H9 (cell line): ENCODE data around the gene PDF. TPM values are rescaled to one million over a fixed set of nuclear protein-coding genes. Genes with fewer than 3 reads are reported as not detected.

Source experiments
- DNase-seq: peaks from one replicate; pipeline ENCODE4 v3.0.0-alpha.2; 2017
- H2AFZ ChIP-seq: one replicate; pipeline ENCODE4 v1.6.1; 2013; ENCODE audit warnings: mild to moderate bottlenecking, low read length, control low read depth, moderate library complexity
- H2AK5ac ChIP-seq: 2 replicates; pipeline ENCODE4 v1.6.1; 2013; ENCODE audit warnings: low read length, control low read depth, mixed read lengths; ENCODE audit not compliant: insufficient read length
- H2BK120ac ChIP-seq: one replicate; pipeline ENCODE4 v1.6.1; 2013; ENCODE audit warnings: low read depth, mild to moderate bottlenecking, low read length, control low read depth, inconsistent platforms; ENCODE audit not compliant: poor library complexity, severe bottlenecking
- H2BK12ac ChIP-seq: 2 replicates; pipeline ENCODE4 v1.6.1; 2013; ENCODE audit warnings: low read length, control low read depth, mixed read lengths, low read depth; ENCODE audit not compliant: insufficient read length
- H2BK15ac ChIP-seq: 2 replicates; pipeline ENCODE4 v1.6.1; 2013; ENCODE audit warnings: low read depth, low read length, control low read depth
- H2BK20ac ChIP-seq: one replicate; pipeline ENCODE4 v1.6.1; 2013; ENCODE audit warnings: low read depth, mild to moderate bottlenecking, low read length, control low read depth, inconsistent platforms; ENCODE audit not compliant: poor library complexity, severe bottlenecking
- H2BK5ac ChIP-seq: 2 replicates; pipeline ENCODE4 v1.6.1; 2013; ENCODE audit warnings: low read length, control low read depth, mixed read lengths; ENCODE audit not compliant: insufficient read length
- H3K14ac ChIP-seq: 2 replicates; pipeline ENCODE4 v1.6.1; 2013; ENCODE audit warnings: low read length, control low read depth; ENCODE audit not compliant: insufficient read depth
- H3K18ac ChIP-seq: 2 replicates; pipeline ENCODE4 v1.6.1; 2013; ENCODE audit warnings: low read depth, mild to moderate bottlenecking, mixed read lengths, low read length, control low read depth; ENCODE audit not compliant: insufficient read length
- H3K23ac ChIP-seq: 2 replicates; pipeline ENCODE4 v1.6.1; 2013; ENCODE audit warnings: low read length, control low read depth, mixed read lengths, low read depth; ENCODE audit not compliant: insufficient read length
- H3K23me2 ChIP-seq: 2 replicates; pipeline ENCODE4 v1.6.1; 2013; ENCODE audit warnings: low read depth, mild to moderate bottlenecking, mixed read lengths, low read length, control low read depth; ENCODE audit not compliant: insufficient read length, poor library complexity, severe bottlenecking
- H3K27ac ChIP-seq: 2 replicates; pipeline ENCODE4 v1.5.1; 2013; ENCODE audit warnings: low read length, control low read depth, mixed read lengths, low read depth; ENCODE audit not compliant: insufficient read length
- H3K27me3 ChIP-seq: 2 replicates; pipeline ENCODE4 v1.6.1; 2013; ENCODE audit warnings: low read length, control low read depth, inconsistent platforms; ENCODE audit not compliant: insufficient read depth
- H3K4ac ChIP-seq: 2 replicates; pipeline ENCODE4 v1.6.1; 2013; ENCODE audit warnings: low read depth, mild to moderate bottlenecking, control low read depth, inconsistent platforms, low read length, moderate library complexity
- H3K4me1 ChIP-seq: 2 replicates; pipeline ENCODE4 v1.6.1; 2013; ENCODE audit warnings: low read length, control low read depth, inconsistent platforms; ENCODE audit not compliant: insufficient read depth
- H3K4me2 ChIP-seq: 2 replicates; pipeline ENCODE4 v1.6.1; 2013; ENCODE audit warnings: low read length, control low read depth, mixed read lengths; ENCODE audit not compliant: insufficient read length, insufficient read depth
- H3K56ac ChIP-seq: 2 replicates; pipeline ENCODE4 v1.6.1; 2013; ENCODE audit warnings: low read depth, mild to moderate bottlenecking, mixed read lengths, low read length, control low read depth; ENCODE audit not compliant: insufficient read length
- H3K79me1 ChIP-seq: 2 replicates; pipeline ENCODE4 v1.6.1; 2013; ENCODE audit warnings: low read depth, mild to moderate bottlenecking, moderate library complexity, low read length, control low read depth, inconsistent platforms; ENCODE audit not compliant: insufficient read depth, poor library complexity, severe bottlenecking
- H3K79me2 ChIP-seq: 2 replicates; pipeline ENCODE4 v1.6.1; 2013; ENCODE audit warnings: low read length, control low read depth, inconsistent platforms; ENCODE audit not compliant: insufficient read depth
- H3K9ac ChIP-seq: 2 replicates; pipeline ENCODE4 v1.6.1; 2013; ENCODE audit warnings: low read length, control low read depth, mixed read lengths; ENCODE audit not compliant: insufficient read length; ENCODE audit errors: extremely low read depth
- H3K9me3 ChIP-seq: one replicate; pipeline ENCODE4 v1.6.1; 2013; ENCODE audit warnings: low read depth, low read length, inconsistent platforms; ENCODE audit not compliant: control insufficient read depth
- H3T11ph ChIP-seq: one replicate; pipeline ENCODE4 v1.6.1; 2013; ENCODE audit warnings: mild to moderate bottlenecking, low read length, control low read depth, inconsistent platforms
- H4K20me1 ChIP-seq: one replicate; pipeline ENCODE4 v1.6.1; 2013; ENCODE audit not compliant: control insufficient read depth, insufficient read length, insufficient read depth
- H4K5ac ChIP-seq: 2 replicates; pipeline ENCODE4 v1.6.1; 2013; ENCODE audit warnings: low read depth, mild to moderate bottlenecking, mixed read lengths, low read length, control low read depth; ENCODE audit not compliant: insufficient read length
- H4K8ac ChIP-seq: replicated peaks from 2 replicates; pipeline ENCODE4 v1.6.1; 2013; ENCODE audit warnings: low read length, control low read depth, mixed read lengths, low read depth; ENCODE audit not compliant: insufficient read length
- H4K91ac ChIP-seq: 2 replicates; pipeline ENCODE4 v1.6.1; 2013; ENCODE audit warnings: low read depth, mild to moderate bottlenecking, moderate library complexity, mixed read lengths, low read length, control low read depth; ENCODE audit not compliant: insufficient read length
- H3K27ac Mint-ChIP-seq, 3 experiments: 2 replicates in 2 of 3; 3 replicates in 1 of 3; pipeline ENCODE4 v1.8.0; 2020 to 2021; ENCODE audit warnings: mixed read lengths in 3 of 3, mild to moderate bottlenecking in 1 of 3, moderate library complexity in 1 of 3
- H3K27me3 Mint-ChIP-seq: 2 replicates; pipeline ENCODE4 v1.8.0; 2021; ENCODE audit warnings: low read depth, mild to moderate bottlenecking, moderate library complexity, mixed read lengths
- H3K36me3 Mint-ChIP-seq, 3 experiments: 2 replicates in 2 of 3; 3 replicates in 1 of 3; pipeline ENCODE4 v1.8.0; 2020 to 2021; ENCODE audit warnings: low read depth in 3 of 3, mixed read lengths in 3 of 3; ENCODE audit not compliant: insufficient read depth in 1 of 3
- H3K4me1 Mint-ChIP-seq, 2 experiments: 2 replicates each; pipeline ENCODE4 v1.8.0; 2020; ENCODE audit warnings: mixed read lengths in 2 of 2
- H3K4me3 Mint-ChIP-seq, 2 experiments: 2 replicates in 1 of 2; 3 replicates in 1 of 2; pipeline ENCODE4 v1.8.0; 2020 to 2021; ENCODE audit warnings: mild to moderate bottlenecking in 2 of 2, mixed read lengths in 2 of 2, moderate library complexity in 1 of 2
- H3K9me3 Mint-ChIP-seq, 2 experiments: 2 replicates in 1 of 2; 3 replicates in 1 of 2; pipeline ENCODE4 v1.8.0; 2020; ENCODE audit warnings: mild to moderate bottlenecking in 2 of 2, mixed read lengths in 2 of 2, moderate library complexity in 1 of 2
- CTCF ChIP-seq: fragments of 200-600 bp; sonication (generic); conservative IDR thresholded peaks from 3 replicates; pipeline ENCODE4 v1.8.0; 2021; ENCODE audit warnings: antibody characterized with exemption, mild to moderate bottlenecking
- WGBS: extraction: QIAGEN DNeasy Blood & Tissue Kit; methylation state at CpG from one replicate; pipeline ENCODE4 v1.1.7; 2013; ENCODE audit warnings: missing lambda C conversion rate, low lambda C conversion rate, mixed read lengths; ENCODE audit not compliant: insufficient read length; ENCODE audit errors: extremely low coverage; 5-methylcytosine and 5-hydroxymethylcytosine counted together
- long read RNA-seq: library from polyadenylated mRNA; unstranded; transcript quantifications from one replicate; pipeline ENCODE4 v2.0.0, GENCODE V29; 2020
- total RNA-seq: library from RNA; stranded (reverse); gene quantifications from 2 replicates; pipeline ENCODE4 v1.2.1, GENCODE V29; 2021

The PDF gene, protein sequence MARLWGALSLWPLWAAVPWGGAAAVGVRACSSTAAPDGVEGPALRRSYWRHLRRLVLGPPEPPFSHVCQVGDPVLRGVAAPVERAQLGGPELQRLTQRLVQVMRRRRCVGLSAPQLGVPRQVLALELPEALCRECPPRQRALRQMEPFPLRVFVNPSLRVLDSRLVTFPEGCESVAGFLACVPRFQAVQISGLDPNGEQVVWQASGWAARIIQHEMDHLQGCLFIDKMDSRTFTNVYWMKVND
- 36.3 and 36.4 TPM in 2 replicates for total RNA-seq
- long read RNA-seq, transcript PDF-201 (2 exons, 1,158 nt) = major isoform, 8 of 8 reads
- long read RNA-seq, partial matches to known transcripts = 0 of 8 reads
- long read RNA-seq, other reads (novel, unspliced or antisense) = 0 of 8 reads

- peaks cover 5% of the 10 kb centered on the region for H3K79me1 ChIP-seq
- peaks cover 2% of the 10 kb centered on the region for H4K20me1 ChIP-seq
- no peaks in the 10 kb centered on the region for H3K9me3 ChIP-seq
- no CpG with 5 or more reads among the region's 93 CpGs for WGBS
- H4K8ac ChIP-seq = no peak within 1 kb of the TSS
- peak within 1 kb of the TSS; percentile 39 for H2BK120ac ChIP-seq
- H4K91ac ChIP-seq = no peak within 1 kb of the TSS
- peaks cover 6% of the 10 kb centered on the region for H3K23me2 ChIP-seq
- Mint-ChIP-seq H3K4me3 (peak within 1 kb of the TSS; percentile 83 to 88), H3K27me3 (no peaks in the 10 kb centered on the region; the same call in 1 of the 2 replicates), H3K36me3 (peaks cover 39 to 83% (median 69%) of the 10 kb centered on the region in 3 experiments), H3K9me3 (no peaks in the 10 kb centered on the region), H3K27ac (peak within 1 kb of the TSS; percentile 97), H3K4me1 (peaks cover 21 to 23% of the 10 kb centered on the region in 2 experiments)
- no peak within 1 kb of the TSS for H2BK12ac ChIP-seq
- peak within 1 kb of the TSS; percentile 69 for H3K18ac ChIP-seq
- H2BK20ac ChIP-seq = no peak within 1 kb of the TSS
- no peak within 1 kb of the TSS for H2AFZ ChIP-seq
- no peak within 1 kb of the TSS for H2BK5ac ChIP-seq
- peaks cover 16% of the 10 kb centered on the region; the same call in 1 of the 2 replicates for H3K79me2 ChIP-seq
- H3K4me1 ChIP-seq = no peaks in the 10 kb centered on the region
- H3K14ac ChIP-seq = peak within 1 kb of the TSS; percentile 88
- no peak within 1 kb of the TSS for H3T11ph ChIP-seq
- H2BK15ac ChIP-seq = no peak within 1 kb of the TSS
- peak within 1 kb of the TSS; percentile 60 for H3K27ac ChIP-seq
- no peaks in the 10 kb centered on the region for H3K27me3 ChIP-seq
- H3K4me2 ChIP-seq = peak within 1 kb of the TSS; percentile 92
- DNase-seq = peak; percentile 96
- no peak for TF ChIP-seq CTCF
- no peak within 1 kb of the TSS for H4K5ac ChIP-seq
- peak within 1 kb of the TSS; percentile 86 for H3K9ac ChIP-seq
- H3K23ac ChIP-seq = no peak within 1 kb of the TSS
- no peak within 1 kb of the TSS; the same call in 1 of the 2 replicates for H3K4ac ChIP-seq
- H2AK5ac ChIP-seq = no peak within 1 kb of the TSS
- no peak within 1 kb of the TSS for H3K56ac ChIP-seq
These were observed at the start of gene PDF for GRCh38 chr16:69330286-69331109. TSS of gene PDF (minus strand) at chr16:69330588. CDS start at chr16:69330570, 18 bp downstream.
